CD8-positive, alpha-beta memory T cell (primary cell): ENCODE measurements around the gene FAP. TPM values are rescaled to one million over a fixed set of nuclear protein-coding genes. Genes with fewer than 3 reads are reported as not detected.

Source experiments
- CTCF ChIA-PET: fragments of 350-600 bp; sonication (Branson Sonifier 250); formaldehyde crosslinking; loops from one replicate; lab custom pipeline; 2021; ENCODE audit warnings: antibody characterized with exemption; lab: Charles Lee
- POLR2A ChIA-PET: fragments of 350-600 bp; sonication (Branson Sonifier 250); formaldehyde crosslinking; loops from one replicate; lab custom pipeline; 2021; ENCODE audit warnings: antibody characterized with exemption; lab: Charles Lee
- DNase-seq, 5 donors: peaks; one replicate each; pipeline versions ENCODE4 v3.0.0 to v3.0.0-alpha.2; 2020 to 2022; ENCODE audit warnings: mixed read lengths in 1 of 5
- H3K27ac ChIP-seq: one replicate; pipeline ENCODE4 v1.7.0; 2013; ENCODE audit warnings: low read depth, mild to moderate bottlenecking, low read length, moderate library complexity
- H3K27me3 ChIP-seq: 2 replicates; pipeline ENCODE4 v1.7.0; 2013; ENCODE audit warnings: low read length, mild to moderate bottlenecking; ENCODE audit not compliant: insufficient read depth, poor library complexity, severe bottlenecking
- H3K36me3 ChIP-seq: 2 replicates; pipeline ENCODE4 v1.7.0; 2013; ENCODE audit warnings: mild to moderate bottlenecking, low read length, moderate library complexity; ENCODE audit not compliant: insufficient read depth
- H3K4me1 ChIP-seq: 2 replicates; pipeline ENCODE4 v1.7.0; 2013; ENCODE audit warnings: mild to moderate bottlenecking, low read length, moderate library complexity; ENCODE audit not compliant: insufficient read depth
- H3K4me3 ChIP-seq: 2 replicates; pipeline ENCODE4 v1.7.0; 2013; ENCODE audit warnings: mild to moderate bottlenecking, low read length
- H3K9me3 ChIP-seq: 2 replicates; pipeline ENCODE4 v1.7.0; 2013; ENCODE audit warnings: mild to moderate bottlenecking, low read length
- H3K27ac Mint-ChIP-seq, 8 donors: one replicate each; pipeline ENCODE4 v1.8.0; 2020 to 2021; ENCODE audit warnings: mixed read lengths in 8 of 8, mild to moderate bottlenecking in 6 of 8, inconsistent platforms in 3 of 8, moderate library complexity in 3 of 8
- H3K27me3 Mint-ChIP-seq, 2 donors: one replicate each; pipeline ENCODE4 v1.8.0; 2020 to 2021; ENCODE audit warnings: mixed read lengths in 2 of 2, mild to moderate bottlenecking in 1 of 2, moderate library complexity in 1 of 2
- H3K36me3 Mint-ChIP-seq, 3 donors: one replicate each; pipeline ENCODE4 v1.8.0; 2020 to 2021; ENCODE audit warnings: mixed read lengths in 3 of 3, inconsistent platforms in 1 of 3, mild to moderate bottlenecking in 1 of 3
- H3K4me1 Mint-ChIP-seq, 3 donors: one replicate each; pipeline ENCODE4 v1.8.0; 2020 to 2021; ENCODE audit warnings: mixed read lengths in 3 of 3, inconsistent platforms in 1 of 3, mild to moderate bottlenecking in 1 of 3
- H3K4me3 Mint-ChIP-seq, 7 donors: one replicate each; pipeline ENCODE4 v1.8.0; 2020 to 2021; ENCODE audit warnings: mixed read lengths in 7 of 7, mild to moderate bottlenecking in 6 of 7, moderate library complexity in 4 of 7, inconsistent platforms in 2 of 7
- H3K9me3 Mint-ChIP-seq, 5 donors: one replicate each; pipeline ENCODE4 v1.8.0; 2020 to 2022; ENCODE audit warnings: mixed read lengths in 5 of 5, mild to moderate bottlenecking in 3 of 5, moderate library complexity in 2 of 5, inconsistent platforms in 1 of 5
- polyA plus RNA-seq: library from polyadenylated mRNA; unstranded; fragments of 300-500 nt; fragmentation: Illumina TruSeq; gene quantifications from one replicate; pipeline ENCODE4 v1.2.3, GENCODE V29; 2021
- total RNA-seq, 2 experiments: library from RNA; stranded (reverse); gene quantifications; one replicate each; pipeline ENCODE4 v1.2.3, GENCODE V29; 2021

FAP gene
- total RNA-seq (not detected), polyA plus RNA-seq (not detected)

- no peak within 1 kb of the TSS for H3K4me3 Mint-ChIP-seq
- Histone ChIP-seq H3K27ac (no peak within 1 kb of the TSS), H3K27me3 (no peaks in the 10 kb centered on the region), H3K9me3 (no peaks in the 10 kb centered on the region), H3K36me3 (no peaks in the 10 kb centered on the region), H3K4me1 (no peaks in the 10 kb centered on the region), H3K4me3 (no peak within 1 kb of the TSS)
- no peaks in the 10 kb centered on the region for H3K4me1 Mint-ChIP-seq
- H3K27ac Mint-ChIP-seq = no peak within 1 kb of the TSS
- DNase-seq = no peak
- H3K9me3 Mint-ChIP-seq = no peaks in the 10 kb centered on the region
- peaks cover 12 to 58% of the 10 kb centered on the region in 2 donors for H3K27me3 Mint-ChIP-seq
- H3K36me3 Mint-ChIP-seq = no peaks in the 10 kb centered on the region
- CTCF ChIA-PET = interaction anchor here (2.7 kb wide), 1 partner anchor 22 kb away, joined by 8 read pairs; no protein-coding TSS in a partner anchor
- POLR2A ChIA-PET = no interaction called here
Measured at GRCh38 chr2:162243294-162243693, at the start of gene FAP. Gene FAP, minus strand, starts transcription at chr2:162243445. Its CDS starts 118 bp downstream, at chr2:162243327.

GRCh38 chr2:162291748-162292147, 48.5 kb upstream of the FAP start:
- DNase-seq = no peak
- Histone ChIP-seq H3K4me1 (no peaks in the 10 kb centered on the region), H3K36me3 (peaks cover 3% of the 10 kb centered on the region), H3K27me3 (no peaks in the 10 kb centered on the region), H3K27ac (no peak overlapping the region), H3K9me3 (no peaks in the 10 kb centered on the region), H3K4me3 (no peak overlapping the region)
- Mint-ChIP-seq H3K36me3 (peaks cover 0 to 59% (median 9%) of the 10 kb centered on the region in 3 donors), H3K27me3 (no peaks in the 10 kb centered on the region), H3K9me3 (no peaks in the 10 kb centered on the region), H3K4me3 (no peak overlapping the region), H3K27ac (no peak overlapping the region), H3K4me1 (peaks cover 0 to 7% (median 0%) of the 10 kb centered on the region in 3 donors)
- ChIA-PET CTCF (interaction anchor here (1.1 to 1.9 kb wide), 2 partner anchors 9 to 71 kb away, joined by 4 to 10 read pairs; no protein-coding TSS in a partner anchor), POLR2A (no interaction called here)

- no peaks in the 10 kb centered on the region for H3K9me3 Mint-ChIP-seq
- no peak for DNase-seq
- peaks cover 8 to 86% (median 28%) of the 10 kb centered on the region in 3 donors for H3K36me3 Mint-ChIP-seq
- Histone ChIP-seq H3K27me3 (no peaks in the 10 kb centered on the region), H3K4me3 (no peak overlapping the region), H3K4me1 (no peaks in the 10 kb centered on the region), H3K27ac (no peak overlapping the region), H3K36me3 (peaks cover 10% of the 10 kb centered on the region), H3K9me3 (no peaks in the 10 kb centered on the region)
- H3K4me3 Mint-ChIP-seq = no peak overlapping the region
- H3K27me3 Mint-ChIP-seq = no peaks in the 10 kb centered on the region
- no peaks in the 10 kb centered on the region for H3K4me1 Mint-ChIP-seq
- CTCF ChIA-PET = interaction anchor here (0.9 to 1.5 kb wide), 2 partner anchors 13 to 15 kb away, joined by 3 to 6 read pairs; no protein-coding TSS in a partner anchor
- POLR2A ChIA-PET = no interaction called here
- no peak overlapping the region for H3K27ac Mint-ChIP-seq
Measured at GRCh38 chr2:162282765-162283425, 39.6 kb upstream of the FAP start.

- H3K27ac ChIP-seq = no peak overlapping the region
- H3K27me3 ChIP-seq = no peaks in the 10 kb centered on the region
- no peaks in the 10 kb centered on the region for H3K9me3 ChIP-seq
- no peak overlapping the region for H3K4me3 Mint-ChIP-seq
- H3K36me3 ChIP-seq = peaks cover 19% of the 10 kb centered on the region
- DNase-seq = no peak
- H3K27ac Mint-ChIP-seq = no peak overlapping the region
- H3K9me3 Mint-ChIP-seq = no peaks in the 10 kb centered on the region
- peaks cover 8 to 88% (median 35%) of the 10 kb centered on the region in 3 donors for H3K36me3 Mint-ChIP-seq
- no peaks in the 10 kb centered on the region for H3K27me3 Mint-ChIP-seq
- no peaks in the 10 kb centered on the region for H3K4me1 ChIP-seq
- H3K4me1 Mint-ChIP-seq = no peaks in the 10 kb centered on the region
- no peak overlapping the region for H3K4me3 ChIP-seq
- CTCF ChIA-PET = no interaction called here
- POLR2A ChIA-PET = no interaction called here
Measured at GRCh38 chr2:162280654-162281053, 37.4 kb upstream of the FAP start.

- Mint-ChIP-seq H3K27me3 (no peaks in the 10 kb centered on the region), H3K27ac (peak overlapping the region in 1 of 8 donors; percentile 17), H3K4me1 (no peaks in the 10 kb centered on the region), H3K4me3 (no peak overlapping the region), H3K9me3 (no peaks in the 10 kb centered on the region), H3K36me3 (peaks cover 18 to 83% (median 21%) of the 10 kb centered on the region in 3 donors)
- no peak for DNase-seq
- peaks cover 19% of the 10 kb centered on the region for H3K36me3 ChIP-seq
- no peaks in the 10 kb centered on the region for H3K27me3 ChIP-seq
- CTCF ChIA-PET = interaction anchor here (1.8 kb wide), 1 partner anchor 21 kb away, joined by 5 read pairs; no protein-coding TSS in a partner anchor
- H3K27ac ChIP-seq = no peak overlapping the region
- POLR2A ChIA-PET = no interaction called here
- no peak overlapping the region for H3K4me3 ChIP-seq
- H3K9me3 ChIP-seq = no peaks in the 10 kb centered on the region
- H3K4me1 ChIP-seq = no peaks in the 10 kb centered on the region
Measured at GRCh38 chr2:162277381-162277780, 34.1 kb upstream of the FAP start.

GRCh38 chr2:162267996-162268395, 24.8 kb upstream of the FAP start:
- Mint-ChIP-seq H3K36me3 (peaks cover 28 to 76% (median 46%) of the 10 kb centered on the region in 3 donors), H3K27me3 (no peaks in the 10 kb centered on the region)

GRCh38 chr2:162267496-162267895, 24.3 kb upstream of the FAP start:
- no peak overlapping the region for H3K4me3 Mint-ChIP-seq
- Histone ChIP-seq H3K4me3 (no peak overlapping the region), H3K27ac (no peak overlapping the region), H3K4me1 (no peaks in the 10 kb centered on the region), H3K9me3 (no peaks in the 10 kb centered on the region), H3K27me3 (no peaks in the 10 kb centered on the region), H3K36me3 (peaks cover 17% of the 10 kb centered on the region)
- peaks cover 27 to 73% (median 47%) of the 10 kb centered on the region in 3 donors for H3K36me3 Mint-ChIP-seq
- H3K4me1 Mint-ChIP-seq = no peaks in the 10 kb centered on the region
- no peaks in the 10 kb centered on the region for H3K9me3 Mint-ChIP-seq
- ChIA-PET POLR2A (no interaction called here), CTCF (no interaction called here)
- peak overlapping the region in 2 of 8 donors; percentile 47 to 77 for H3K27ac Mint-ChIP-seq
- no peaks in the 10 kb centered on the region for H3K27me3 Mint-ChIP-seq
- no peak for DNase-seq

More at GRCh38 chr2:162267996-162268395, 24.8 kb upstream of the FAP start:
- ChIA-PET POLR2A (no interaction called here), CTCF (no interaction called here)
- H3K4me3 ChIP-seq = no peak overlapping the region
- peak overlapping the region in 1 of 8 donors; percentile 77 for H3K27ac Mint-ChIP-seq
- no peaks in the 10 kb centered on the region for H3K4me1 ChIP-seq
- H3K9me3 Mint-ChIP-seq = no peaks in the 10 kb centered on the region
- no peak overlapping the region for H3K4me3 Mint-ChIP-seq
- H3K27ac ChIP-seq = no peak overlapping the region
- no peaks in the 10 kb centered on the region for H3K27me3 ChIP-seq
- peaks cover 17% of the 10 kb centered on the region for H3K36me3 ChIP-seq
- no peaks in the 10 kb centered on the region for H3K9me3 ChIP-seq
- DNase-seq = no peak
- no peaks in the 10 kb centered on the region for H3K4me1 Mint-ChIP-seq

GRCh38 chr2:162266460-162266760, 23.2 kb upstream of the FAP start:
- Histone ChIP-seq H3K27ac (no peak overlapping the region), H3K27me3 (no peaks in the 10 kb centered on the region), H3K4me3 (no peak overlapping the region), H3K4me1 (peaks cover 6% of the 10 kb centered on the region), H3K36me3 (peaks cover 9% of the 10 kb centered on the region), H3K9me3 (no peaks in the 10 kb centered on the region)
- Mint-ChIP-seq H3K27ac (peak overlapping the region in 2 of 8 donors; percentile 12 to 38), H3K9me3 (no peaks in the 10 kb centered on the region), H3K27me3 (no peaks in the 10 kb centered on the region), H3K36me3 (peaks cover 22 to 62% (median 37%) of the 10 kb centered on the region in 3 donors), H3K4me1 (peaks cover 6 to 7% (median 7%) of the 10 kb centered on the region in 3 donors), H3K4me3 (no peak overlapping the region)
- no peak for DNase-seq
- POLR2A ChIA-PET = no interaction called here
- CTCF ChIA-PET = interaction anchor here (1.4 kb wide), 1 partner anchor 32 kb away, joined by 3 read pairs; no protein-coding TSS in a partner anchor
